HCT116 (cell line): Measurements from ENCODE around the gene TBC1D4. TPM values are rescaled to one million over a fixed set of nuclear protein-coding genes. Genes with fewer than 3 reads are reported as not detected.
A peak's percentile ranks its signal among the peaks of the same experiment; 100 is the strongest.

Source experiments
- ATAC-seq: fragments of 200-7000 bp; cut with Tn5 transposase; 2 replicates; pipeline ENCODE4 v1.9.1; 2020; ENCODE audit warnings: mild to moderate bottlenecking, moderate library complexity
- BruUV-seq: library from RNA; stranded (reverse); fragments of 400-500 nt; replicated peaks from 2 replicates; lab custom pipeline; 2021; lab: Mats Ljungman, UMichigan
- CTCF ChIA-PET: fragments of 300-600 bp; sonication (Branson Sonifier 250); formaldehyde crosslinking; loops from one replicate; lab custom pipeline; 2021; ENCODE audit warnings: antibody characterized with exemption; lab: Charles Lee
- POLR2A ChIA-PET: fragments of 300-600, 350-600 bp; sonication (Branson Sonifier 250); formaldehyde crosslinking; loops from one replicate; lab custom pipeline; 2021; ENCODE audit warnings: antibody characterized with exemption; lab: Charles Lee
- RAD21 ChIA-PET, 2 experiments: fragments of 300-600 bp; sonication (Branson Sonifier 250); formaldehyde crosslinking; loops; one replicate each; lab custom pipeline; 2023; ENCODE audit warnings: low total read pairs in 2 of 2; ENCODE audit not compliant: uncharacterized antibody in 2 of 2, unreplicated experiment in 2 of 2, low non-redundant PET in 1 of 2; lab: Charles Lee
- DNase-seq: peaks from one replicate; pipeline ENCODE4 v3.0.0-alpha.2; 2010; ENCODE audit warnings: low read depth, low spot score
- H2AFZ ChIP-seq: fragments of 200-600 bp; shearing (Covaris generic), sonication (generic); 2 replicates; pipeline ENCODE4 v1.6.1; 2017; ENCODE audit warnings: low read depth, mixed run types, mixed read lengths, antibody characterized with exemption, low read length; ENCODE audit not compliant: poor library complexity, severe bottlenecking
- H3K27ac ChIP-seq: 2 replicates; pipeline ENCODE4 v1.5.1; 2012; ENCODE audit warnings: low read depth, low read length
- H3K27me3 ChIP-seq: fragments of 200-600 bp; sonication (generic); 2 replicates; pipeline ENCODE4 v1.6.1; 2016; ENCODE audit warnings: mixed run types, low read length, mixed read lengths; ENCODE audit not compliant: insufficient read depth
- H3K36me3 ChIP-seq, 2 experiments: fragments of 200-500 bp in 1 of 2; fragments of 200-600 bp in 1 of 2; sonication (Bioruptor generic) in 1 of 2; sonication (generic) in 1 of 2; 2 replicates each; pipeline versions ENCODE4 v1.5.1 to v1.6.1; 2014 to 2016; ENCODE audit warnings: low read length in 2 of 2, inconsistent platforms in 1 of 2, mixed read lengths in 1 of 2, mixed run types in 1 of 2; ENCODE audit not compliant: insufficient read depth in 2 of 2, control insufficient read depth in 1 of 2
- H3K4me1 ChIP-seq, 2 experiments: fragments of 200-600 bp in 1 of 2; sonication (generic) in 1 of 2; 2 replicates each; pipeline versions ENCODE4 v1.5.1 to v1.6.1; 2012 to 2017; ENCODE audit warnings: low read length in 2 of 2, inconsistent platforms in 1 of 2, mild to moderate bottlenecking in 1 of 2, mixed read lengths in 1 of 2, mixed run types in 1 of 2, moderate library complexity in 1 of 2; ENCODE audit not compliant: insufficient read depth in 2 of 2, control insufficient read depth in 1 of 2
- H3K4me2 ChIP-seq: fragments of 200-600 bp; sonication (generic); 2 replicates; pipeline ENCODE4 v1.6.1; 2017; ENCODE audit warnings: mixed run types, low read length, mixed read lengths
- H3K4me3 ChIP-seq, 2 experiments: fragments of 200-600 bp in 1 of 2; sonication (generic) in 1 of 2; replicated peaks in 1 of 2; 2 replicates each; pipeline ENCODE4 v1.5.1; 2011 to 2016; ENCODE audit warnings: low read length in 2 of 2, control low read depth in 1 of 2, low read depth in 1 of 2, mild to moderate bottlenecking in 1 of 2, mixed read lengths in 1 of 2, mixed run types in 1 of 2
- H3K79me2 ChIP-seq: fragments of 200-600 bp; sonication (generic); 2 replicates; pipeline ENCODE4 v1.6.1; 2017; ENCODE audit warnings: mild to moderate bottlenecking, mixed run types, low read length, moderate library complexity, mixed read lengths; ENCODE audit not compliant: insufficient read depth
- H3K9ac ChIP-seq: fragments of 200-600 bp; sonication (generic); 2 replicates; pipeline ENCODE4 v1.6.1; 2016; ENCODE audit warnings: low read length, mixed read lengths
- H3K9me2 ChIP-seq: fragments of 200-600 bp; sonication (generic), shearing (Covaris generic); 2 replicates; pipeline ENCODE4 v1.6.1; 2017; ENCODE audit warnings: mixed run types, mild to moderate bottlenecking, moderate library complexity; ENCODE audit not compliant: insufficient read depth
- H3K9me3 ChIP-seq, 2 experiments: fragments of 200-500 bp in 1 of 2; fragments of 200-600 bp in 1 of 2; sonication (Bioruptor generic) in 1 of 2; sonication (generic) in 1 of 2; 2 replicates each; pipeline ENCODE4 v1.6.1; 2014 to 2017; ENCODE audit warnings: low read length in 2 of 2, mixed read lengths in 2 of 2, inconsistent platforms in 1 of 2, low read depth in 1 of 2, mild to moderate bottlenecking in 1 of 2, mixed run types in 1 of 2, moderate library complexity in 1 of 2; ENCODE audit not compliant: control insufficient read depth in 1 of 2, insufficient read depth in 1 of 2
- H4K20me1 ChIP-seq: fragments of 200-600 bp; sonication (generic), shearing (Covaris generic); 2 replicates; pipeline ENCODE4 v1.6.1; 2017; ENCODE audit warnings: mixed run types, mild to moderate bottlenecking, moderate library complexity; ENCODE audit not compliant: insufficient read depth
- ATF3 ChIP-seq: IDR thresholded peaks from 2 replicates; pipeline ENCODE4 v1.6.1; 2012
- CEBPB ChIP-seq: IDR thresholded peaks from 2 replicates; pipeline ENCODE4 v1.6.1; 2012; ENCODE audit warnings: low read depth
- CTCF ChIP-seq, 3 experiments: fragments of 200-600 bp in 1 of 3; sonication (generic) in 1 of 3; IDR thresholded peaks in 2 of 3; conservative IDR thresholded peaks in 1 of 3; 2 replicates each; pipeline ENCODE4 v1.5.1; 2012 to 2017; ENCODE audit warnings: low read depth in 2 of 3, low read length in 2 of 3, antibody characterized with exemption in 1 of 3, borderline replicate concordance in 1 of 3, control low read depth in 1 of 3, mild to moderate bottlenecking in 1 of 3, mixed read lengths in 1 of 3, mixed run types in 1 of 3, moderate library complexity in 1 of 3; ENCODE audit not compliant: insufficient read depth in 1 of 3
- EGR1 ChIP-seq: IDR thresholded peaks from 2 replicates; pipeline ENCODE4 v1.6.1; 2012; ENCODE audit warnings: low read depth
- EZH2phosphoT487 ChIP-seq: fragments of 200-600 bp; IDR thresholded peaks from 2 replicates; pipeline ENCODE4 v1.6.1; 2018; ENCODE audit warnings: antibody characterized with exemption, borderline replicate concordance
- FOSL1 ChIP-seq: IDR thresholded peaks from 2 replicates; pipeline ENCODE4 v1.6.1; 2012; ENCODE audit warnings: low read depth
- MAX ChIP-seq: IDR thresholded peaks from 2 replicates; pipeline ENCODE4 v1.6.1; 2012
- POLR2A ChIP-seq: IDR thresholded peaks from 2 replicates; pipeline ENCODE4 v1.7.0; 2011; ENCODE audit warnings: borderline replicate concordance; ENCODE audit not compliant: insufficient read depth, insufficient read length; ENCODE audit errors: extremely low read depth
- RAD21 ChIP-seq: IDR thresholded peaks from 2 replicates; pipeline ENCODE4 v1.6.1; 2012; ENCODE audit warnings: low read depth, mild to moderate bottlenecking
- REST ChIP-seq: IDR thresholded peaks from 2 replicates; pipeline ENCODE4 v1.6.1; 2012; ENCODE audit warnings: low read depth
- SIN3A ChIP-seq: IDR thresholded peaks from 2 replicates; pipeline ENCODE4 v1.6.1; 2012; ENCODE audit warnings: low read depth
- SP1 ChIP-seq: IDR thresholded peaks from 2 replicates; pipeline ENCODE4 v1.6.1; 2012; ENCODE audit warnings: low read depth
- SRF ChIP-seq: IDR thresholded peaks from 2 replicates; pipeline ENCODE4 v1.6.1; 2012; ENCODE audit warnings: low read depth
- TCF7L2 ChIP-seq: IDR thresholded peaks from 2 replicates; pipeline ENCODE4 v1.7.0; 2011; ENCODE audit warnings: borderline replicate concordance, inconsistent platforms; ENCODE audit not compliant: insufficient read depth, insufficient read length; ENCODE audit errors: extremely low read depth
- YY1 ChIP-seq: IDR thresholded peaks from 2 replicates; pipeline ENCODE4 v1.6.1; 2011; ENCODE audit warnings: low read length, low read depth, moderate library complexity, mild to moderate bottlenecking; ENCODE audit not compliant: insufficient replicate concordance; ENCODE audit errors: extremely low read depth
- ZBTB33 ChIP-seq: IDR thresholded peaks from 2 replicates; pipeline ENCODE4 v1.6.1; 2011; ENCODE audit warnings: mild to moderate bottlenecking, low read length, moderate library complexity; ENCODE audit not compliant: insufficient replicate concordance; ENCODE audit errors: extremely low read depth
- ZFX ChIP-seq: fragments of 450-650 bp; IDR thresholded peaks from 2 replicates; pipeline ENCODE4 v1.6.1; 2017
- intact Hi-C: fragments of 100-400 bp; cut with micrococcal nuclease; formaldehyde crosslinking; loops from 2 replicates; pipeline ENCODE4 v1.10.0; 2022
- total RNA-seq: library from RNA; stranded (reverse); gene quantifications from one replicate; pipeline ENCODE4 v1.2.1, GENCODE V29; 2021; ENCODE audit not compliant: unreplicated experiment

Gene TBC1D4
- total RNA-seq, 1 experiment from 2014 or later: 24.6 TPM

GRCh38 chr13:75507027-75508001, 25.3 kb upstream of the TBC1D4 start:
- H4K20me1 ChIP-seq: no peaks in the 10 kb centered on the region
- no peaks in the 10 kb centered on the region for H3K9me3 ChIP-seq
- no peak overlapping the region for H3K4me2 ChIP-seq
- no peak for DNase-seq
- H3K27ac ChIP-seq: no peak overlapping the region
- H2AFZ ChIP-seq: peak overlapping the region; percentile 50
- CTCF ChIA-PET: no interaction called here
- intact Hi-C loops: no loop called here
- TF ChIP-seq ATF3 (no peak), CEBPB (no peak), FOSL1 (no peak), RAD21 (no peak), SIN3A (no peak), ZFX (no peak), EZH2phosphoT487 (no peak), MAX (no peak), ZBTB33 (no peak), REST (no peak), TCF7L2 (no peak), YY1 (no peak), POLR2A (no peak), EGR1 (no peak), SRF (no peak), SP1 (no peak), CTCF (IDR thresholded peaks at IDR 0.05 in 2 of 3, conservative IDR thresholded peaks at IDR 0.05 in 1 of 3; ENCODE audit: borderline replicate concordance in 1 of 3, insufficient read depth in 1 of 3, low read depth in 2 of 3, low read length in 2 of 3) (no peak)
- TF ChIP-seq, all 23 proteins: peak for 0
- Histone ChIP-seq H3K27me3 (no peaks in the 10 kb centered on the region), H3K9me2 (no peaks in the 10 kb centered on the region), H3K79me2 (no peaks in the 10 kb centered on the region), H3K4me1 (no peaks in the 10 kb centered on the region), H3K9ac (no peak overlapping the region), H3K4me3 (no peak overlapping the region), H3K36me3 (no peaks in the 10 kb centered on the region)
- RAD21 ChIA-PET: no interaction called here
- POLR2A ChIA-PET: no interaction called here
- ATAC-seq: no peak
- no TSS peak for BruUV-seq
